Tibial nerve (tissue), 3 donors: ENCODE results near the gene FGD4.

Experiments
- POLR2A ChIP-seq, 2 donors: fragments of 450-650 bp; IDR thresholded peaks; one replicate each; pipeline ENCODE4 v1.6.1; 2017; ENCODE audit warnings: antibody characterized with exemption in 2 of 2, mild to moderate bottlenecking in 2 of 2, moderate library complexity in 2 of 2
- TF ChIP-seq, protein P1 (sequence below), 5 experiments: fragments of 200-600 bp in 3 of 5; fragments of 450-650 bp in 2 of 5; sonication (generic) in 3 of 5; IDR thresholded peaks; one replicate each; pipeline ENCODE4 v1.5.1; 2016 to 2019; ENCODE audit warnings: antibody characterized with exemption in 5 of 5, mild to moderate bottlenecking in 3 of 5, moderate library complexity in 2 of 5

GRCh38 chr12:32612658-32613614 is 213.6 kb downstream of the FGD4 start:
- TF ChIP-seq, protein P1, sequence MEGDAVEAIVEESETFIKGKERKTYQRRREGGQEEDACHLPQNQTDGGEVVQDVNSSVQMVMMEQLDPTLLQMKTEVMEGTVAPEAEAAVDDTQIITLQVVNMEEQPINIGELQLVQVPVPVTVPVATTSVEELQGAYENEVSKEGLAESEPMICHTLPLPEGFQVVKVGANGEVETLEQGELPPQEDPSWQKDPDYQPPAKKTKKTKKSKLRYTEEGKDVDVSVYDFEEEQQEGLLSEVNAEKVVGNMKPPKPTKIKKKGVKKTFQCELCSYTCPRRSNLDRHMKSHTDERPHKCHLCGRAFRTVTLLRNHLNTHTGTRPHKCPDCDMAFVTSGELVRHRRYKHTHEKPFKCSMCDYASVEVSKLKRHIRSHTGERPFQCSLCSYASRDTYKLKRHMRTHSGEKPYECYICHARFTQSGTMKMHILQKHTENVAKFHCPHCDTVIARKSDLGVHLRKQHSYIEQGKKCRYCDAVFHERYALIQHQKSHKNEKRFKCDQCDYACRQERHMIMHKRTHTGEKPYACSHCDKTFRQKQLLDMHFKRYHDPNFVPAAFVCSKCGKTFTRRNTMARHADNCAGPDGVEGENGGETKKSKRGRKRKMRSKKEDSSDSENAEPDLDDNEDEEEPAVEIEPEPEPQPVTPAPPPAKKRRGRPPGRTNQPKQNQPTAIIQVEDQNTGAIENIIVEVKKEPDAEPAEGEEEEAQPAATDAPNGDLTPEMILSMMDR (IDR thresholded peaks at IDR 0.05): no peak
- no peak for TF ChIP-seq POLR2A (IDR thresholded peaks at IDR 0.05)
